Measurements from ENCODE around the gene HES5. TPM values are rescaled to one million over a fixed set of nuclear protein-coding genes. Genes with fewer than 3 reads are reported as not detected.
"Not testable (repeated sequence)": the region's sequence is repeated elsewhere in the genome, so short reads cannot be mapped to it uniquely, and the experiment has no call there.

Gene HES5
- total RNA-seq, 3 donors from 2014 or later, result 1.3 to 7.8 (median 1.6) TPM

DNA sequence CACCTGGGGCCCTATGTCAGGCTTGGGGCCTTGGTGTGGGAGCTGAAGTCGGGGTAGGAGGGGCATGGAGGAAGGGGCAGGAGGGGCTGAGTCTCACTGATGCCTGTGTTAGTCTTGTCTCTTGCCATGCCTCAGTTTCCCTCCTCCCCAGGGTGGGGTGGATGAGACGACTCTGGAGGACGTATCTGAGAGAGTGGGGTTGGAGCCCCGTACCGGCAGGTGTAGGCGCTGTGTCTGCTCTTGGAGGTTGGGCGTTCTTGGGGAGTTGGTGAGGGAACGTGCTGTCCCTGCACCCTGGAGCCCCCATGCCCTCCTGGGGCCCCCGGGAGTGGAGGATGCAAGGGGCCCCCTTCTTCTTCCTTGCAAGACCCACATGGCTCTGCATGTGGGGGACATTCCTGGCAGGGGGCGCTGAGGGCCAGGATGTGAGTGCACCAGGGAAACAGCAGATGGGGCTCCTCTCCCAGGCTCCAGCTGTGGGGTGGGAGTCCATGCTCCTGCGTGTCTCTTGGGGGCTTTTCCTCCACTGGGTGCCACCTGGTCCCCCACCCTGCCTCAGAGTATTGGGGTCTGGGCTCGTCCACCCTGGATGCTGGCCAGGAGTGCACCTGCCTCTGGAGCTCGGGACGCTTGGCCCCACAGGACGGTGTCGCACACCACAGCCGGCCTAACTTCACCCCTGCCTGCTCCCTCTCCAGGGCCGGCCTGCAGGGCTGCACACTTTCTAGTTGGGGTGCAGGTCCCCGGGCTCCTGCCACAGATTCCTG, 24.7 kb upstream of the HES5 start:
- DNase-seq, result peak; percentile 66 to 80 (median 74)
- peak; percentile 5 for ATAC-seq
- H3K36me3 ChIP-seq (ENCODE audit: low read depth), result peaks cover 5% of the 10 kb centered on the region
- peaks cover 42% of the 10 kb centered on the region for H3K4me1 ChIP-seq (ENCODE audit: low read depth)
- TF ChIP-seq, protein P1, sequence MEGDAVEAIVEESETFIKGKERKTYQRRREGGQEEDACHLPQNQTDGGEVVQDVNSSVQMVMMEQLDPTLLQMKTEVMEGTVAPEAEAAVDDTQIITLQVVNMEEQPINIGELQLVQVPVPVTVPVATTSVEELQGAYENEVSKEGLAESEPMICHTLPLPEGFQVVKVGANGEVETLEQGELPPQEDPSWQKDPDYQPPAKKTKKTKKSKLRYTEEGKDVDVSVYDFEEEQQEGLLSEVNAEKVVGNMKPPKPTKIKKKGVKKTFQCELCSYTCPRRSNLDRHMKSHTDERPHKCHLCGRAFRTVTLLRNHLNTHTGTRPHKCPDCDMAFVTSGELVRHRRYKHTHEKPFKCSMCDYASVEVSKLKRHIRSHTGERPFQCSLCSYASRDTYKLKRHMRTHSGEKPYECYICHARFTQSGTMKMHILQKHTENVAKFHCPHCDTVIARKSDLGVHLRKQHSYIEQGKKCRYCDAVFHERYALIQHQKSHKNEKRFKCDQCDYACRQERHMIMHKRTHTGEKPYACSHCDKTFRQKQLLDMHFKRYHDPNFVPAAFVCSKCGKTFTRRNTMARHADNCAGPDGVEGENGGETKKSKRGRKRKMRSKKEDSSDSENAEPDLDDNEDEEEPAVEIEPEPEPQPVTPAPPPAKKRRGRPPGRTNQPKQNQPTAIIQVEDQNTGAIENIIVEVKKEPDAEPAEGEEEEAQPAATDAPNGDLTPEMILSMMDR (IDR thresholded peaks at IDR 0.05), result peak; percentile 31
- intact Hi-C loops (cut with DNase I, micrococcal nuclease), result no loop called here
- H3K4me3 ChIP-seq, result no peak overlapping the region
- no peaks in the 10 kb centered on the region for H3K9me3 ChIP-seq

DNA sequence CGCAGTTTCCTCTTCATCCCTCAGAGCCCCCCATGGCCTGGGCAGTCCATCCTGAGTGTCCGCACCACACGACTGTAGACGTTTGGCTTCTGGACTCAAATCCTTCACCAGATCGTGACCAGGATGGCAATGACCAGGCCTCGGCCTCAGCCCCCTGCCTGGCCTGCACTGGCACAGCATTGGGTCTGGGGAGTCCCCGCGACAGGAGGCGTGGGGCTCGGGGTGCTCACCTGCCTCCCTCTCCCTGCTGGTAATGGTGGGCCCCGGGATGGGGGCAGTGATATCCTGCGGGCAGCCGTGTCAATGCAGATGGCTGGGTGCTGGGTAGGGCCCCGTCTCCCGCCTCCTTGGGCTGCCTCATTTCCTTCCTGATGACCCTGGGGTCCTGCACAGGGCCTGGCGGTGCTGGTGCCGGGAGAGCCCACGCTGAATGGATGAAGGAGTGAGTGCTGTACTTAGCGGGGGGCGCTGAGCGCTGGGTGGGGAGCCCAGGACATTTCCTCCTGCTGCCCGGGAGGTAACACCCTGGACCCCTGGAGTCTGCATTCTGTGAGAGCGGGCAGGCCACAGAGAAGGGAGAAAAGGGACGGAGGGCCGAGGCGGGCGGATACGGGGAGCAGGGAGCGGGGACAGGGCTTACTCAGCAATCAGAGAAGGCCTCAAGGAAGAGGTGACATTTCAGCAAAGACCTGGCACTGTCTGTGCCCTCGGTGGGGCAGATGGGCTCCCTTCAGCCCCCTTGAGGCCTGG, 24.0 kb upstream of the HES5 start:
- Histone ChIP-seq H3K36me3 (ENCODE audit: low read depth) (peaks cover 5% of the 10 kb centered on the region), H3K4me1 (ENCODE audit: low read depth) (peaks cover 45% of the 10 kb centered on the region), H3K9me3 (no peaks in the 10 kb centered on the region), H3K4me3 (no peak overlapping the region)
- TF ChIP-seq, protein P1 (IDR thresholded peaks at IDR 0.05), result no peak
- intact Hi-C loops (cut with DNase I, micrococcal nuclease), result no loop called here
- DNase-seq (no peak), ATAC-seq (no peak)

DNA sequence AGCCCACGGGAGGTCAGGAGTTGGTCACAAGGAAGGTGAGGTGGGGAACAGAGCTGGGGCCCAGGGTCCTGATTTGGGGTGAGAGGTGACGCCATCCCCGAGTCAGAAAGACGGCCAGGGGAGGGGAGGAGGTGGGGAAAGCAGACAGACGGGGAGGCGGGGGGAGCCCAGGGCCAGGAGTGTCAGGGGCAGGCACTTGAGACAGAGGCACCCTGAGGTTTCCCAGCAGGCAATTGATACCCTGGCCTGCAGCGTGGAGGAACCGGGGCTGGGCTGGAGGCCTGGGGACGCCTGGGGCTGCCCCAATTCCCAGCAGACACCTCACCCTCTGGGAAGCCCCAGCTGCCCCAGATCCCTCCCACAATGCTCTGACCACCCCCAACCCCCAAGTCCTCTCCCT, 23.0 kb upstream of the HES5 start:
- intact Hi-C loops (cut with DNase I, micrococcal nuclease), result not testable (repeated sequence)

DNA sequence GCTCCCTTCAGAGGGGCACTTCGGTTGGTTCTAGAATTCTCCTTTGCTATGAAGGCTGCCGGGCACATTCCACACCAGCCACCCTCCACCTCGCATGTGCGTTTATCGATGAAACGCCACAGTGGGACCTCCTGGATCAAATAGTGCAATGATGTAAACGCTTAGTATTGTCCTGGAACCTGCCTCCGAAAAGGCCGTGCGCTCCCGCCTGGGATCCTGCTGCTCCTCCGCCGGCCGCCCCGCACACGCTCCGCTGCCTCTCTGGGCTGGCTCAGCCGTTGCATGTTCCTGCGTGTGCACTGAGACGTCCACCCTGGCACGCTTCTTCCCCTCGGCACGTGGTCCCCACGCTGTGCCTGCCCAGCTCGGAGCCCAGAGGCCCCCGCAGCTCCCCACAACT, 22.1 kb upstream of the HES5 start:
- peaks cover 39% of the 10 kb centered on the region for H3K4me1 ChIP-seq (ENCODE audit: low read depth)
- H3K9me3 ChIP-seq, result no peaks in the 10 kb centered on the region
- intact Hi-C loops (cut with DNase I, micrococcal nuclease), result no loop called here
- no peaks in the 10 kb centered on the region for H3K36me3 ChIP-seq (ENCODE audit: low read depth)
- TF ChIP-seq, protein P1 (IDR thresholded peaks at IDR 0.05), result no peak
- DNase-seq (no peak), ATAC-seq (no peak)
- H3K4me3 ChIP-seq, result no peak overlapping the region

More for the DNA sequence above, 23.0 kb upstream of the HES5 start:
- H3K36me3 ChIP-seq (ENCODE audit: low read depth); DNase-seq; H3K9me3 ChIP-seq; H3K4me3 ChIP-seq; ATAC-seq: not testable (repeated sequence)
- H3K4me1 ChIP-seq (ENCODE audit: low read depth), result peaks cover 44% of the 10 kb centered on the region

DNA sequence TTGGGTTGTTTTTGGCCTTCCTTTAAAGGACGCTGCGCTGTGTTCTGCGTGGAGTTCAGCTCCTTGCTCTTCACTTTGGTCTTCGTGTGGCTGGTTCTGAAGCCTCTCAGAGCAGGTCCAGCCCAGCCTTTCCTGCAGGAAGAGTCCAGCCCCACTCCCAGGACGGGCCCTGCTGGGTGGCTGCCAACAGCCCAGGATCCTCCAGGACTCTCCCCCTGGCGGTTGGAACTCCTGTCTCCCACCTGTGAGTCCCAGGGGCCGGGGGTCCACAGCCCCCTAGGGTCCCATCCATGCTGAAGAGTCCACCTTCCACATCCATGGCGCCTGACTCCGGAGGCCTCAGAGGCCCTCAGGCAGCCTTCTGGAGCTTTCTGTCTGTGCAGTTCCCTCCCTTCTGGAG, 21.5 kb upstream of the HES5 start:
- H3K4me3 ChIP-seq; H3K9me3 ChIP-seq; H3K36me3 ChIP-seq (ENCODE audit: low read depth); intact Hi-C loops (cut with DNase I, micrococcal nuclease); ATAC-seq; DNase-seq: not testable (repeated sequence)
- peaks cover 41% of the 10 kb centered on the region for H3K4me1 ChIP-seq (ENCODE audit: low read depth)

DNA sequence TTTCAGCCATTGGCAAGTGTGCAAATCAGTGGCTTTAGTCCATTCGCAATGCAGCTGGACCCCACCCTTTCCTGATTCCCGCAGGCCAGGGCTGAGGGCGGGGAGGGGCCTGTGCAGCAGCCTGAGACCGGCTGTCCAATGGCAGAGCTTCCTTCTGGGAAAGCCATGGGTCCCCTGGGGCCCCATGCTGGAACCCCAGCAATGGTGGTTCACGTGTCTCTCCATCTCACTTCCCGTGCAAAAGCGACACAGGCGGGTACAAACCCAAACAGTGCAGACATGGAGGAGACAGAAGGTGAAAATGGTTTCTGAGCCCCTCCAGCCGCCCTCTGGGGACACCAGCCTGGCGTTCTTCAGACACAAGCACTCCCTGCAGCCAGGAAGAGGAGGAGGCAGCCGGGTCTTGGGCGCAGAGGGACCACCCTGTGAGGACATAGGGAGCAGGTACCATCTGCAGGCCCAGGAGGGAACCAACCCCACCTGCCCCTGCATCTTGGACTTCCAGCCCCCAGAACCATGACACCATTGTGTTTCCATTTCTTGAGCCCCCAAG, 20.3 kb upstream of the HES5 start:
- H3K4me3 ChIP-seq; intact Hi-C loops (cut with DNase I, micrococcal nuclease); DNase-seq; H3K9me3 ChIP-seq; H3K36me3 ChIP-seq (ENCODE audit: low read depth): not testable (repeated sequence)
- peak; percentile 2 for ATAC-seq
- peaks cover 44% of the 10 kb centered on the region for H3K4me1 ChIP-seq (ENCODE audit: low read depth)

DNA sequence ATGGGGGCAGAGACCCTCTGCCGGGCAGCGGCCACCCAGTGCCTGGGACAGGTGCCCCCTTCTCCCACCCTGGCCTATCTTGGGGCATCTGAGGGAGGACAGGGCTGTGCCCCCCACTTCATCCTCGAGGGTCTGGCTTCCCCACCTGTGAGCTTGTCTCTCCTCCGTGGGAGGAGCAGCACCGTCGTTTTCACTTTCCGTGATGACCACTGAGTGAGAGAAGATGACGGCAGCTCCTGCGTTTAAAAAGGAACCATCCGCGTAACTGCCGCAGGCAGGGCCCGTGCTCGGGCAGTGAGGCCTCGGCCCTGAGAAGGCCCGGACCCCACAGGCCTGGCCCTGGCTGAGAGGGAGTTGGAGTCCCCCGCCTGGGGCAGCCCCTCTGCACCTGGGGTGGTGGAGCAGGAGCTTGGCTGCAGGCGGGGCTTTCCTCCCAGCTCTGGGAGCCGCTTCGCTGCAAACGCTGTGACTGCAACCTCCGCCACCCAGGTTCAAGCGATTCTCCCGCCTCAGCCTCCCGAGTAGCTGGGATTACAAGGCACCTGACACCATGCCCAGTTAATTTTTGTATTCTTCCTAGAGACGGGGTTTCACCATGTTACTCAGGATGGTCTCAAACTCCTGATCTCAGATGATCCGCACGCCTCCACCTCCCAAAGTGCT, 19.4 kb upstream of the HES5 start:
- H3K4me3 ChIP-seq; H3K9me3 ChIP-seq; H3K36me3 ChIP-seq (ENCODE audit: low read depth); ATAC-seq; DNase-seq: not testable (repeated sequence)
- intact Hi-C loops (cut with DNase I, micrococcal nuclease), result loop anchor here (5.0 kb wide), 2 partner anchors 132 to 137 kb away; partner anchors contain the start of gene PEX10 (in 1 of the 2)
- H3K4me1 ChIP-seq (ENCODE audit: low read depth), result peaks cover 43% of the 10 kb centered on the region
